ENCODE data around the gene MC3R. TPM values are rescaled to one million over a fixed set of nuclear protein-coding genes. Genes with fewer than 3 reads are reported as not detected.
"Not testable (repeated sequence)": the region's sequence is repeated elsewhere in the genome, so short reads cannot be mapped to it uniquely, and the experiment has no call there.

Gene MC3R
- total RNA-seq (2014; rRNA removed; shearing (Covaris generic)) = not detected in 2 replicates

- DNase-seq (ENCODE audit: low read depth) = peak; percentile 47
Measured at GRCh38 chr20:56247954-56248782, at the start of gene MC3R. Gene MC3R, plus strand, starts transcription at chr20:56248732. Its CDS starts 112 bp downstream, at chr20:56248844.

- no peak for DNase-seq (ENCODE audit: low read depth)
Measured at GRCh38 chr20:56200456-56200855, 48.1 kb upstream of the MC3R start.

- DNase-seq (ENCODE audit: low read depth) = peak; percentile 48
Measured at GRCh38 chr20:56202493-56203077, 45.9 kb upstream of the MC3R start.

GRCh38 chr20:56204206-56204605, 44.3 kb upstream of the MC3R start:
- no peak for DNase-seq (ENCODE audit: low read depth)

GRCh38 chr20:56205346-56205745, 43.2 kb upstream of the MC3R start:
- DNase-seq (ENCODE audit: low read depth) = no peak

DNA sequence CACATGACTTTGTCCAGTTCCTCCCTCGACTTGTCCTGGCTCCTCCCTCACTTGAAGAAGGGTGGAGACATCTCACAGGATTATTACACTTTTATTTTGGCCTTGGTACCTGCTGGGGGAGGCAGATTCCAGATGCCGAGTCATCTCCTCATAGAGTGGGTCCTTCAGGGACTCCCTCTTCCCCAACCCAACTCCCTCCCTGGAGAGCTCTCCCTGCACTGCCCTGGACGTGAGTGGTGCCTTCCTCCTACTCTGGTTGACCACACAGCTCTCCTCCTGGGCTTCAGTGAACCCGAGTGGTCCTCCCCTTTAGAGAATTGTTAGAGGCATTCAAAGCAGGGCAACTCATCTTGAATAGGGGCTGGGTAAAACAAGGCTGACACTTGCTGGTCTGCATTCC, 40.9 kb upstream of the MC3R start:
- no peak for DNase-seq (ENCODE audit: low read depth)

DNA sequence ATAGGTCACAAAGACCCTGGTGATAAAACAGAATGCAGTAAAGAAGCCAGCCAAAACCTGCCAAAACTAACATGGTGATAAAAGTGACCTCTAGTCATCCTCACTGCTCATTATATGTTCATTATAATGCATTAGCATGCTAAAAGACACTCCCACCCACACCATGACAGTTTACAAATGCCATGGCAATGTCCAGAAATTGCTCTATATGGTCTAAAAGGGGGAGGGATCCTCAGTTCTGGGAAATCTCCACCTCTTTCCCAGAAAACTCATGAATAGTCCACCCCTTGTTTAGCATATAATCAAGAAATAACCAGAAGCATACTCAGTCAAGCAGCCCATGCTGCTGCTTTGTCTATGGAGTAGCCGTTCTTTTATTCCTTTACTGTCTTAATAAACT, 40.4 kb upstream of the MC3R start:
- DNase-seq (ENCODE audit: low read depth) = no peak

GRCh38 chr20:56211051-56211450, 37.5 kb upstream of the MC3R start:
- no peak for DNase-seq (ENCODE audit: low read depth)

DNA sequence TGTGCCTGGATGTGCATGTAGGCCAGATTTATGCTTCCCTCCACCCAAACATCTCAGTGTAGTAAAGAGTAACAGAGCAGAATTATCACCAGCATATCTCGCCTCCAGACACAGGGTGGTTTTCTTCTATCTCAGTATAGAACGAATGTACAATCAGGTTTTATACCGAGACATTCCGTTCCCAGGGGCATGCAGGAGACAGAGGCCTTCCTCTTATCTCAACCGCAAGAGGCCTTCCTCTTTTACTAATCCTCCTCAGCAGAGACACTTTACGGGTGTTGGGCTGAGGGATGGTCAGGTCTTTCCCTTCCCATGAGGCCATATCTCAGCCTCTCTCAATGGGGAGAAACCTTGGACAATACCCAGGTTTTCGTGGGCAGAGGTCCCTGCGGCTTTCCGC, 36.4 kb upstream of the MC3R start:
- no peak for DNase-seq (ENCODE audit: low read depth)

- DNase-seq (ENCODE audit: low read depth) = no peak
Measured at GRCh38 chr20:56213321-56213720, 35.2 kb upstream of the MC3R start.

GRCh38 chr20:56215115-56215514, 33.4 kb upstream of the MC3R start:
- no peak for DNase-seq (ENCODE audit: low read depth)

GRCh38 chr20:56217829-56218228, 30.7 kb upstream of the MC3R start:
- DNase-seq (ENCODE audit: low read depth) = no peak

GRCh38 chr20:56221186-56221585, 27.3 kb upstream of the MC3R start:
- DNase-seq (ENCODE audit: low read depth) = not testable (repeated sequence)

- peak; percentile 71 for DNase-seq (ENCODE audit: low read depth)
Measured at GRCh38 chr20:56222201-56222600, 26.3 kb upstream of the MC3R start.

- peak; percentile 44 for DNase-seq (ENCODE audit: low read depth)
Measured at GRCh38 chr20:56222945-56223344, 25.6 kb upstream of the MC3R start.

GRCh38 chr20:56223352-56223751, 25.2 kb upstream of the MC3R start:
- DNase-seq (ENCODE audit: low read depth) = peak; percentile 50

DNA sequence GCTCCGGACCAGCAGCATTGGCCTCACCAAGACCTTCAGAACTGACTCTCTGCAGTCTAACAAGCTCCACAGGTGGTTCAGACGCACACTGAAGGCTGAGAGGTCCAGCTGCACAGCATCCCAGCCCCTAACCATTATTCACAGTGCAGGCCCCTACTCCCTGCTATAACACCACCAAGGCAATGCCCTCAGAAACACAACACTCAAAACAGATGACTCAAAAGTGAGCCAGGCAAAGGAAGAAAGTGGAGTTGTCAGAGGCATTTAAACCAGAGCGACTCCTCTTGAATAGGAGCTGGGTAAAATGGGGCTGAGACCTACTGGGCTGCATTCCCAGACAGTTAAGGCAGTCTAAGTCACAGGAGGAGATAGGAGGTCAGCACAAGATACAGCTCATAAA, 20.5 kb upstream of the MC3R start:
- no peak for DNase-seq (ENCODE audit: low read depth)

DNA sequence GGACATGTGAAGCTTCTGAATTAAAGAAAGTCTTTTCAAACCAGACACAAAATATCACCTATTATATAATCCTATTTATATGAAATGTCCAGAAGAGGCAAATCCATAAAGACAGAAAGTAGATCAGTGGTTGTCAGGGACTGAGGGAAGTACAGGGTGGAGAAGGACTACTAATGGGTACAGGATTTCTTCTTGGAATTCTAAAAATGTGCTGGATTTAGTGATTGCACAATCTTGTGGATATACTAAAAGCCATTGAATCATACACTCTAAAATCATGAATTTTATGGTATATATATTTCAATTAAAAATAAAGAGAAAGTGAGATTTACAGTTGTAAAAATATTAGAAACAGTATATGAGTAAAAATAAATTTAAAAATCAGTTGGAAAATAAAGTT, 18.7 kb upstream of the MC3R start:
- peak; percentile 41 for DNase-seq (ENCODE audit: low read depth)

- DNase-seq (ENCODE audit: low read depth) = no peak
Measured at GRCh38 chr20:56234110-56234509, 14.4 kb upstream of the MC3R start.

GRCh38 chr20:56237335-56237734, 11.2 kb upstream of the MC3R start:
- DNase-seq (ENCODE audit: low read depth) = no peak

- DNase-seq (ENCODE audit: low read depth) = no peak
Measured at GRCh38 chr20:56244259-56244658, 4.3 kb upstream of the MC3R start.

GRCh38 chr20:56245761-56246160, 2.8 kb upstream of the MC3R start:
- DNase-seq (ENCODE audit: low read depth) = peak; percentile 94

GRCh38 chr20:56249244-56249955, 868 bp downstream of the MC3R start:
- peak; percentile 34 for DNase-seq (ENCODE audit: low read depth)
